Common myeloid progenitor, CD34-positive (primary cell): ENCODE data around the gene CRYBA1.

ENCODE experiments used
- CTCF ChIA-PET: fragments of 350-600 bp; sonication (Branson Sonifier 250); formaldehyde crosslinking; loops from one replicate; lab custom pipeline; 2021; ENCODE audit warnings: antibody characterized with exemption; lab: Charles Lee
- POLR2A ChIA-PET: fragments of 350-600 bp; sonication (Branson Sonifier 250); formaldehyde crosslinking; loops from one replicate; lab custom pipeline; 2021; ENCODE audit warnings: antibody characterized with exemption; lab: Charles Lee
- DNase-seq, 3 donors: peaks; one replicate each; pipeline versions ENCODE4 v3.0.0 to v3.0.0-alpha.2; 2013
- H3K27ac ChIP-seq, 2 experiments: 1 replicate in 1 of 2; 2 replicates in 1 of 2; pipeline ENCODE4 v1.7.0; 2013; ENCODE audit warnings: inconsistent platforms in 2 of 2, low read length in 2 of 2, mild to moderate bottlenecking in 2 of 2, low read depth in 1 of 2, moderate library complexity in 1 of 2; ENCODE audit not compliant: severe bottlenecking in 2 of 2, insufficient read depth in 1 of 2, poor library complexity in 1 of 2
- H3K27me3 ChIP-seq, 5 experiments: replicated peaks in 2 of 5; 1 replicate in 3 of 5; 2 replicates in 2 of 5; pipeline versions ENCODE4 v1.6.1 to v1.7.0; 2013; ENCODE audit warnings: low read length in 4 of 5, mild to moderate bottlenecking in 2 of 5, moderate library complexity in 2 of 5, inconsistent platforms in 1 of 5; ENCODE audit not compliant: insufficient read depth in 5 of 5, control insufficient read depth in 4 of 5
- H3K36me3 ChIP-seq, 4 experiments: 1 replicate in 2 of 4; 2 replicates in 2 of 4; pipeline versions ENCODE4 v1.6.1 to v1.7.0; 2013; ENCODE audit warnings: low read length in 3 of 4, control low read depth in 1 of 4, mild to moderate bottlenecking in 1 of 4; ENCODE audit not compliant: control insufficient read depth in 4 of 4, insufficient read depth in 4 of 4
- H3K4me1 ChIP-seq, 4 experiments: 1 replicate in 3 of 4; 2 replicates in 1 of 4; pipeline versions ENCODE4 v1.6.1 to v1.7.1; 2013; ENCODE audit warnings: low read length in 3 of 4, mild to moderate bottlenecking in 3 of 4, control low read depth in 1 of 4, inconsistent platforms in 1 of 4, moderate library complexity in 1 of 4; ENCODE audit not compliant: control insufficient read depth in 4 of 4, insufficient read depth in 4 of 4; ENCODE audit errors: control extremely low read depth in 1 of 4
- H3K4me3 ChIP-seq, 7 experiments: 1 replicate in 4 of 7; 2 replicates in 3 of 7; pipeline versions ENCODE4 v1.5.1 to v1.7.0; 2013; ENCODE audit warnings: mild to moderate bottlenecking in 7 of 7, low read length in 6 of 7, moderate library complexity in 6 of 7, inconsistent platforms in 2 of 7, low read depth in 2 of 7, control low read depth in 1 of 7; ENCODE audit not compliant: insufficient read depth in 4 of 7, control insufficient read depth in 1 of 7; ENCODE audit errors: extremely low read depth in 1 of 7
- H3K9me3 ChIP-seq, 5 experiments: 1 replicate in 4 of 5; 2 replicates in 1 of 5; pipeline versions ENCODE4 v1.6.1 to v1.7.1; 2013; ENCODE audit warnings: low read length in 4 of 5, mild to moderate bottlenecking in 2 of 5, inconsistent platforms in 1 of 5, low read depth in 1 of 5, moderate library complexity in 1 of 5; ENCODE audit not compliant: control insufficient read depth in 4 of 5, insufficient read depth in 2 of 5; ENCODE audit errors: control extremely low read depth in 1 of 5
- WGBS: methylation state at CpG from one replicate; pipeline ENCODE4 v1.1.5; 2013; ENCODE audit not compliant: insufficient coverage; 5-methylcytosine and 5-hydroxymethylcytosine counted together

Gene CRYBA1

GRCh38 chr17:29210879-29211278 lies 35.8 kb upstream of the CRYBA1 start:
- Histone ChIP-seq H3K9me3 (no peaks in the 10 kb centered on the region), H3K36me3 (no peaks in the 10 kb centered on the region), H3K4me1 (no peaks in the 10 kb centered on the region), H3K27ac (no peak overlapping the region), H3K27me3 (no peaks in the 10 kb centered on the region), H3K4me3 (no peak overlapping the region)
- 100% methylated on average over 2 of the region's 2 CpGs for WGBS
- no peak for DNase-seq
- POLR2A ChIA-PET: no interaction called here
- CTCF ChIA-PET: interaction anchor here (0.7 to 1.1 kb wide), 2 partner anchors 31 to 48 kb away, joined by 4 to 5 read pairs; partner anchors contain the start of gene MYO18A

- POLR2A ChIA-PET: interaction anchor here (0.9 kb wide), 1 partner anchor 16 kb away, joined by 3 read pairs; no protein-coding TSS in a partner anchor
These were observed 34.5 kb upstream of the CRYBA1 start for GRCh38 chr17:29212094-29212631.

GRCh38 chr17:29212681-29213121 lies 34.0 kb upstream of the CRYBA1 start:
- no peaks in the 10 kb centered on the region for H3K9me3 ChIP-seq
- no peaks in the 10 kb centered on the region for H3K36me3 ChIP-seq
- POLR2A ChIA-PET: interaction anchor here (0.9 kb wide), 1 partner anchor 16 kb away, joined by 3 read pairs; no protein-coding TSS in a partner anchor
- no peaks in the 10 kb centered on the region for H3K4me1 ChIP-seq
- H3K27me3 ChIP-seq: no peaks in the 10 kb centered on the region
- 97% methylated on average over 5 of the region's 5 CpGs for WGBS
- no peak overlapping the region for H3K4me3 ChIP-seq
- H3K27ac ChIP-seq: no peak overlapping the region
- no peak for DNase-seq
- CTCF ChIA-PET: interaction anchor here (0.8 to 11.1 kb wide), 6 partner anchors 12 to 65 kb away, joined by 3 to 124 read pairs (median 4); partner anchors contain the start of gene MYO18A

More at GRCh38 chr17:29212094-29212631, 34.5 kb upstream of the CRYBA1 start:
- Histone ChIP-seq H3K27me3 (no peaks in the 10 kb centered on the region), H3K4me3 (no peak overlapping the region), H3K4me1 (no peaks in the 10 kb centered on the region), H3K36me3 (no peaks in the 10 kb centered on the region), H3K27ac (no peak overlapping the region), H3K9me3 (no peaks in the 10 kb centered on the region)
- WGBS: 100% methylated on average over 1 of the region's 1 CpG
- CTCF ChIA-PET: interaction anchor here (0.8 to 11.1 kb wide), 5 partner anchors 13 to 64 kb away, joined by 3 to 124 read pairs (median 4); partner anchors contain the start of gene MYO18A
- DNase-seq: no peak

GRCh38 chr17:29214215-29215146 lies 32.2 kb upstream of the CRYBA1 start:
- WGBS: 98% methylated on average over 5 of the region's 8 CpGs
- peaks cover 0 to 4% (median 0%) of the 10 kb centered on the region in 4 experiments for H3K4me1 ChIP-seq
- ChIA-PET POLR2A (no interaction called here), CTCF (interaction anchor here (0.5 to 11.1 kb wide), 6 partner anchors 8 to 90 kb away, joined by 3 to 124 read pairs (median 5); no protein-coding TSS in a partner anchor)
- no peaks in the 10 kb centered on the region for H3K36me3 ChIP-seq
- no peaks in the 10 kb centered on the region for H3K9me3 ChIP-seq
- no peak overlapping the region for H3K27ac ChIP-seq
- no peak for DNase-seq
- no peaks in the 10 kb centered on the region for H3K27me3 ChIP-seq
- no peak overlapping the region for H3K4me3 ChIP-seq

GRCh38 chr17:29215174-29215573 lies 31.5 kb upstream of the CRYBA1 start:
- WGBS: 98% methylated on average over 10 of the region's 10 CpGs
- CTCF ChIA-PET: interaction anchor here (0.5 to 11.1 kb wide), 7 partner anchors 8 to 91 kb away, joined by 3 to 124 read pairs (median 5); no protein-coding TSS in a partner anchor
- Histone ChIP-seq H3K4me1 (peaks cover 0 to 8% (median 0%) of the 10 kb centered on the region in 4 experiments), H3K4me3 (no peak overlapping the region), H3K27ac (no peak overlapping the region), H3K36me3 (no peaks in the 10 kb centered on the region), H3K9me3 (no peaks in the 10 kb centered on the region), H3K27me3 (no peaks in the 10 kb centered on the region)
- no peak for DNase-seq
- POLR2A ChIA-PET: no interaction called here

- 84% methylated on average over 4 of the region's 4 CpGs for WGBS
- H3K9me3 ChIP-seq: no peaks in the 10 kb centered on the region
- H3K4me3 ChIP-seq: no peak overlapping the region
- no peaks in the 10 kb centered on the region for H3K27me3 ChIP-seq
- peaks cover 0 to 8% (median 3%) of the 10 kb centered on the region in 4 experiments for H3K4me1 ChIP-seq
- no peak overlapping the region for H3K27ac ChIP-seq
- no peaks in the 10 kb centered on the region for H3K36me3 ChIP-seq
- ChIA-PET POLR2A (no interaction called here), CTCF (interaction anchor here (1.1 to 11.1 kb wide), 6 partner anchors 10 to 91 kb away, joined by 3 to 124 read pairs (median 4); no protein-coding TSS in a partner anchor)
- no peak for DNase-seq
These were observed 30.9 kb upstream of the CRYBA1 start for GRCh38 chr17:29215717-29216116.
